Upper lobe of left lung (tissue), 6 donors: ENCODE results near the gene MYL6B. TPM values are rescaled to one million over a fixed set of nuclear protein-coding genes. Genes with fewer than 3 reads are reported as not detected.

ENCODE experiments used
- ATAC-seq, 2 donors: fragments of 200-7000 bp; cut with Tn5 transposase; one replicate each; pipeline ENCODE4 v1.9.1; 2022; ENCODE audit warnings: mild to moderate bottlenecking in 2 of 2, moderate library complexity in 2 of 2; ENCODE audit not compliant: low FRiP score in 2 of 2
- DNase-seq, 2 donors: peaks; one replicate each; pipeline ENCODE4 v3.0.0-alpha.2; 2019 to 2020
- H3K27ac ChIP-seq, 4 donors: fragments of 200-600 bp; sonication (generic); one replicate each; pipeline ENCODE4 v1.5.1; 2016 to 2019
- H3K27me3 ChIP-seq, 4 donors: fragments of 200-600 bp; sonication (generic); one replicate each; pipeline ENCODE4 v1.5.1; 2017 to 2019
- H3K36me3 ChIP-seq, 4 donors: fragments of 200-600 bp; sonication (generic); one replicate each; pipeline ENCODE4 v1.5.1; 2016 to 2019
- H3K4me1 ChIP-seq, 4 donors: fragments of 200-600 bp; sonication (generic); one replicate each; pipeline ENCODE4 v1.5.1; 2018 to 2019
- H3K4me3 ChIP-seq, 4 donors: fragments of 200-600 bp; sonication (generic); one replicate each; pipeline ENCODE4 v1.5.1; 2017 to 2019; ENCODE audit warnings: mild to moderate bottlenecking in 2 of 4, moderate library complexity in 1 of 4
- H3K9me3 ChIP-seq, 4 donors: fragments of 200-600 bp; sonication (generic); one replicate each; pipeline ENCODE4 v1.5.1; 2018 to 2019
- EP300 ChIP-seq, 4 donors: sonication (generic); formaldehyde crosslinking; IDR thresholded peaks; one replicate each; pipeline ENCODE4 v1.5.1; 2017; ENCODE audit warnings: antibody characterized with exemption in 4 of 4, control low read depth in 2 of 4
- POLR2A ChIP-seq, 4 donors: fragments of 450-650 bp; IDR thresholded peaks; one replicate each; pipeline ENCODE4 v1.5.1; 2016 to 2017; ENCODE audit warnings: antibody characterized with exemption in 4 of 4, mild to moderate bottlenecking in 2 of 4
- POLR2AphosphoS5 ChIP-seq, 2 donors: sonication (generic); formaldehyde crosslinking; IDR thresholded peaks; one replicate each; pipeline ENCODE4 v1.5.1; 2017; ENCODE audit warnings: antibody characterized with exemption in 2 of 2
- WGBS, 2 donors: methylation state at CpG; one replicate each; pipeline ENCODE4 v1.1.5; 2017 to 2018; 5-methylcytosine and 5-hydroxymethylcytosine counted together
- total RNA-seq, 6 donors: library from RNA; depleted of rRNA in 4 of 6; stranded (reverse); fragments of >200 nt in 4 of 6; gene quantifications; one replicate each; pipeline versions ENCODE4 v1.1.0 to v1.2.1, GENCODE V29; 2016 to 2021
- TF ChIP-seq, protein P1 (sequence below), 6 experiments: fragments of 450-650 bp in 4 of 6; fragments of 200-600 bp in 2 of 6; sonication (generic) in 2 of 6; IDR thresholded peaks; one replicate each; pipeline ENCODE4 v1.5.1; 2016 to 2019; ENCODE audit warnings: antibody characterized with exemption in 6 of 6
- donor health status: DM: no; HTN: no; CAD: no; lungs with moderate emphysema.
- donor health status: DM: no; HTN: yes; CAD: no; lungs with severe emphysema.

MYL6B gene
- total RNA-seq, 6 donors from 2014 or later, result 10.5 to 38.4 (median 29.1) TPM

DNA sequence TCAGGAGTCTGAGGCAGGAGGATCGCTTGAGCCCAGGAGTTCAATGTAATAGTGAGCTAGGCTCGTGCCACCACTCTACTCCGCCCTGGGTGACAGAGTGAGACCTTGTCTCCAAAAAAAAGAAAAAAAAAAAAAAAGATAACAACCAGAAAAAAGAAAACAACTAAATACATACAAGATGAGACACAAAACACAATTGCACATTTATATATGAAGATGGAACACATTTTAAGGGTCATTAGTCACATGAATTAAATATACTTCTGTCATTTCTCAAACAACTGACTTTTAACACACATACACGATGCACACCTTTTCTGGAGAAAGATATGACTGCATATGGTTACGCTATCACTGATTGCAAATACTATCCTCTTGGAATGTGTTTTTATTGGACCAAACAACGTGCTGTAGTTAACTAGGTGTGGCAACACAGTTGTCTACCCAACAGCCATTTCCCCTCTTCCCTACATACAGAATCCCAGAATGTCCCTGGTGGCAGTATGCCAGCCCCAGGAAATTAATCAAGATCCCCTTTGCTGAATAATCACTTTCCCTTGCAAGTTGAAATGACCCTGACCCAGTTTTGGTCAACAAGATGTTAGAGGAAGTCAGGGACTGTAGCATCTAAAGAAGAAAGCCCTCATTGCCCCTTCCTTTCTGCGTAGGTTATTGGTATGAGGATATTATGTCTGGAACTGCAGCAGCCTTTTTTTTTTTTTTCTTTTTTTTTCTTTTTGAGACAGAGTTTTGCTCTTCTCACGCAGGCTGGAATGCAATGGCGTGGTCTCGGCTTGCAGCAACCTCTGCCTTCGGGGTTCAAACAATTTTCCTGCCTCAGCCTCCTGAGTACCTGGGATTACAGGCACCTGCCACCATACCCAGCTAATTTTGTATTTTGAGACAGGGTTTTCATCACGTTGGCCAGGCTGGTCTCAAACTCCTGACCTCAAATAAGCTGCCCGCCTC, 5.6 kb upstream of the MYL6B start:
- peaks cover 27 to 37% (median 30%) of the 10 kb centered on the region in 4 donors for H3K4me1 ChIP-seq
- H3K9me3 ChIP-seq, result no peaks in the 10 kb centered on the region
- H3K4me3 ChIP-seq, result no peak overlapping the region
- WGBS, 2 donors, result 62 to 67% methylated on average over 13 of the region's 13 CpGs
- no peaks in the 10 kb centered on the region for H3K27me3 ChIP-seq
- no peak for TF ChIP-seq EP300 (IDR thresholded peaks at IDR 0.05)
- TF ChIP-seq, protein P1, sequence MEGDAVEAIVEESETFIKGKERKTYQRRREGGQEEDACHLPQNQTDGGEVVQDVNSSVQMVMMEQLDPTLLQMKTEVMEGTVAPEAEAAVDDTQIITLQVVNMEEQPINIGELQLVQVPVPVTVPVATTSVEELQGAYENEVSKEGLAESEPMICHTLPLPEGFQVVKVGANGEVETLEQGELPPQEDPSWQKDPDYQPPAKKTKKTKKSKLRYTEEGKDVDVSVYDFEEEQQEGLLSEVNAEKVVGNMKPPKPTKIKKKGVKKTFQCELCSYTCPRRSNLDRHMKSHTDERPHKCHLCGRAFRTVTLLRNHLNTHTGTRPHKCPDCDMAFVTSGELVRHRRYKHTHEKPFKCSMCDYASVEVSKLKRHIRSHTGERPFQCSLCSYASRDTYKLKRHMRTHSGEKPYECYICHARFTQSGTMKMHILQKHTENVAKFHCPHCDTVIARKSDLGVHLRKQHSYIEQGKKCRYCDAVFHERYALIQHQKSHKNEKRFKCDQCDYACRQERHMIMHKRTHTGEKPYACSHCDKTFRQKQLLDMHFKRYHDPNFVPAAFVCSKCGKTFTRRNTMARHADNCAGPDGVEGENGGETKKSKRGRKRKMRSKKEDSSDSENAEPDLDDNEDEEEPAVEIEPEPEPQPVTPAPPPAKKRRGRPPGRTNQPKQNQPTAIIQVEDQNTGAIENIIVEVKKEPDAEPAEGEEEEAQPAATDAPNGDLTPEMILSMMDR (IDR thresholded peaks at IDR 0.05), result no peak
- peak in 1 of 2 donors; percentile 17 for TF ChIP-seq POLR2AphosphoS5 (IDR thresholded peaks at IDR 0.05)
- peaks cover 5 to 37% (median 27%) of the 10 kb centered on the region in 4 donors for H3K36me3 ChIP-seq
- H3K27ac ChIP-seq, result peak overlapping the region in 2 of 4 donors; percentile 21 to 30
- no peak for DNase-seq
- no peak for ATAC-seq

DNA sequence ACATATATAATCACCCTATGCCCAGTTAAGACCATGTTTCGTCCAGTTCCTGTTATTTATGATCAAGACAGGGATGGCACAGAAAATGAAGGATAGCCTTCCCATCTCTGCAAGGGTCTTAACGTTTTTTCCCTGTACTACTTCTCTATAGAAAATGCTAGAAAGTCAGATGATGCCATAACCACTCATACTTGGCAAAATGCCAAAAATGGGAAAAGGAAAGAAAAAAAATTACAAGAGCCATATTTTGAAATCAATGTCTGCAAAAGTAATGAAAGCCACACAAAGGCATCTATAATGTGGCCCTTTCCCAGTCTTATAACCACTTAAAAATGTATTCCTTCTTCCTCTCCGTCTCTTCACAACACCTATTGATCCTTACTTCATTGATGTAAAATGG, 1.8 kb upstream of the MYL6B start:
- no peaks in the 10 kb centered on the region for H3K27me3 ChIP-seq
- H3K27ac ChIP-seq, result peak overlapping the region in 1 of 4 donors; percentile 95
- ATAC-seq, result no peak
- peaks cover 0 to under 1% (median under 1%) of the 10 kb centered on the region in 4 donors for H3K36me3 ChIP-seq
- H3K9me3 ChIP-seq, result no peaks in the 10 kb centered on the region
- TF ChIP-seq EP300 (IDR thresholded peaks at IDR 0.05), result no peak
- TF ChIP-seq, protein P1 (IDR thresholded peaks at IDR 0.05), result no peak
- no peak for TF ChIP-seq POLR2A (IDR thresholded peaks at IDR 0.05)
- no peak for TF ChIP-seq POLR2AphosphoS5 (IDR thresholded peaks at IDR 0.05)
- peaks cover 24 to 36% (median 33%) of the 10 kb centered on the region in 4 donors for H3K4me1 ChIP-seq
- no peak for DNase-seq
- no peak overlapping the region for H3K4me3 ChIP-seq
- 54 to 55% methylated on average over 3 of the region's 3 CpGs for WGBS, 2 donors

DNA sequence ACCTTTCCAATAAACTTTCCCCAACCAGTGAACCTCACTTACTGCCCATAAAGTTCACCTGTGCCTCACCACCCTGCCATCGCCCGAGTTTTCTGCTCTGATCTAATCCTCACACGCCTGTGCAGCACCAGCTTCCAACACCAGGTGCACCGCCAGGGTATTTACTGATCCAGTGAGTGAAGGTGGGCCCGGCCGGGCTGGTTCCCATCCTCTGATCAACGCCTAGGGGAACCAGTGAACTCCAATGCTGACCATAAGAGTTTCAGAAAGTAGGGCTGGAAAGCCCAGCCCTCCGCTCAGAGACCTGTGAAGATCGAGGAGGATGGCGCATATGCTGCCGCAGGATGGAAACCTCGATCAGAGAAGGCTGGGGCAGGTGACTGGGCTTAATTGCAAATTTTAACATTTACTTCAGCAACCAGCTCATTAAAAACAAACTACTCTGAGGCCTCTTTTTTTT, 685 bp upstream of the MYL6B start:
- TF ChIP-seq EP300 (IDR thresholded peaks at IDR 0.05), result no peak
- TF ChIP-seq, protein P1 (IDR thresholded peaks at IDR 0.05), result peak; percentile 23 to 79 (median 70)
- peak in 1 of 4 donors; percentile 32 for TF ChIP-seq POLR2A (IDR thresholded peaks at IDR 0.05)
- no peak for TF ChIP-seq POLR2AphosphoS5 (IDR thresholded peaks at IDR 0.05)
- 11 to 13% methylated on average over 10 to 12 of the region's 12 CpGs for WGBS, 2 donors
- Histone ChIP-seq H3K4me3 (peak overlapping the region; percentile 54 to 66 (median 60)), H3K4me1 (peaks cover 23 to 39% (median 31%) of the 10 kb centered on the region in 4 donors), H3K9me3 (no peaks in the 10 kb centered on the region), H3K36me3 (no peaks in the 10 kb centered on the region), H3K27ac (peak overlapping the region; percentile 89 to 95 (median 94)), H3K27me3 (no peaks in the 10 kb centered on the region)
- peak in 1 of 2 donors; percentile 70 for DNase-seq
- ATAC-seq, result peak; percentile 50 to 85

DNA sequence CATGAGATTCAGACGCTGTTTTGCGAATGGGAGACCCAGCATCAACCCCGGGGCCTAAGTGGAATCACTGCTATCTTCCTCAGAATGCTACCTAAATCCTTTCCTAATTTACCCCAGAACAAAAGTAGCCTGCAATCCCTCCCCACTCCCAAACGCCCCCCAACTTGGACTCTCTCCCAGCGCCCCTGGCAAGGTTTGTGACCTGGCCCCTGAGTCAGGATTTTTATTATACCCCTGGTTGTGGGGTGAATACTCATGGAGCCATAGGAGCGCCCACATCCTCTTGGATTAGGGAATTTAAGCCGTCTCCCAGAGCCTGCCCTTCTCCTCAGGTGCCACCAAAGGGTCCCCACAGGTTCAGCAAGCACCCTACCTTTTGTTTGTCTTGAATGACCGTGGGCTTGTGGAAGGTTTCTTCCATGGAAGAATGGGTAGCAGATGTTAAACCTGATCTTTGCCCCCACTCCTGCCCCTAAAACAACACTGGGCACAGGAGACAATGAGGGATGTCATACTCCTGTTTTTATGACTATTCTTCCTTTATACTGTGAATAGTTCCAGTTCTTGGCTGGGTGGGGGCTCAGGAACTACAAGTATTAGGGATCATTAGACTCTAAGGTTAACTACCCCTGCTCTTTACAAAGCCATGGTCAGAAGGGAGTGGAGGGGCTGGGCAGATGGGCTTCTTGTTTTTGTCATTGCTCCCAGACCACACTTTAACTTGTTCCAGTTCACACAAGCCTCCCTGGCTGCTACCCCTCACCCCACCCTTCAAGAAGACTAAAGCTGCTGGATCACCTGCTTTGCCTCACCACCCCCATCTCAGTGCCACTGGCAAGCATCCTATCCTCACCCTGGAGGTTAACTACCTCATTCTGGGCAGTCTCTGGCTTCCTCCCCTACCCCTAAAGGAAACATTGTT, 630 bp downstream of the MYL6B start:
- TF ChIP-seq, protein P1 (IDR thresholded peaks at IDR 0.05), result no peak
- TF ChIP-seq POLR2AphosphoS5 (IDR thresholded peaks at IDR 0.05), result no peak
- no peak for TF ChIP-seq POLR2A (IDR thresholded peaks at IDR 0.05)
- TF ChIP-seq EP300 (IDR thresholded peaks at IDR 0.05), result no peak
- Histone ChIP-seq H3K9me3 (no peaks in the 10 kb centered on the region), H3K27ac (peak overlapping the region; percentile 89 to 95 (median 94)), H3K36me3 (no peaks in the 10 kb centered on the region), H3K4me3 (peak overlapping the region; percentile 54 to 66 (median 60)), H3K4me1 (peaks cover 27 to 42% (median 29%) of the 10 kb centered on the region in 4 donors), H3K27me3 (no peaks in the 10 kb centered on the region)
- ATAC-seq (no peak), DNase-seq (no peak)
- WGBS, 2 donors, result 2 to 11% methylated on average over 6 to 8 of the region's 8 CpGs
